WERI-Rb-1 (cell line): ENCODE results near the gene MFAP1.

Experiments used
- DNase-seq: peaks from one replicate; pipeline ENCODE4 v3.0.0-alpha.2; 2020
- H3K27ac ChIP-seq: fragments of 250-450 bp; sonication (Bioruptor Pico); 2 replicates; pipeline ENCODE4 v1.5.1; 2020; ENCODE audit warnings: mild to moderate bottlenecking, moderate library complexity
- H3K27me3 ChIP-seq: fragments of 250-450 bp; sonication (Bioruptor Pico); 2 replicates; pipeline ENCODE4 v1.5.1; 2021; ENCODE audit warnings: mild to moderate bottlenecking, low read depth, moderate library complexity; ENCODE audit not compliant: insufficient read depth, severe bottlenecking
- H3K36me3 ChIP-seq: fragments of 250-450 bp; sonication (Bioruptor Pico); 2 replicates; pipeline ENCODE4 v1.5.1; 2020; ENCODE audit warnings: mild to moderate bottlenecking, moderate library complexity
- H3K4me3 ChIP-seq: 2 replicates; pipeline ENCODE4 v1.5.1; 2011; ENCODE audit warnings: low read depth, mild to moderate bottlenecking, control low read depth, low read length
- H3K9me3 ChIP-seq: fragments of 250-450 bp; sonication (Bioruptor Pico); 2 replicates; pipeline ENCODE4 v1.5.1; 2021; ENCODE audit warnings: mild to moderate bottlenecking, moderate library complexity; ENCODE audit not compliant: severe bottlenecking
- CTCF ChIP-seq: IDR thresholded peaks from 2 replicates; pipeline ENCODE4 v1.5.1; 2011; ENCODE audit warnings: low read depth, mild to moderate bottlenecking, control low read depth, inconsistent platforms, low read length

Gene MFAP1, protein sequence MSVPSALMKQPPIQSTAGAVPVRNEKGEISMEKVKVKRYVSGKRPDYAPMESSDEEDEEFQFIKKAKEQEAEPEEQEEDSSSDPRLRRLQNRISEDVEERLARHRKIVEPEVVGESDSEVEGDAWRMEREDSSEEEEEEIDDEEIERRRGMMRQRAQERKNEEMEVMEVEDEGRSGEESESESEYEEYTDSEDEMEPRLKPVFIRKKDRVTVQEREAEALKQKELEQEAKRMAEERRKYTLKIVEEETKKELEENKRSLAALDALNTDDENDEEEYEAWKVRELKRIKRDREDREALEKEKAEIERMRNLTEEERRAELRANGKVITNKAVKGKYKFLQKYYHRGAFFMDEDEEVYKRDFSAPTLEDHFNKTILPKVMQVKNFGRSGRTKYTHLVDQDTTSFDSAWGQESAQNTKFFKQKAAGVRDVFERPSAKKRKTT

DNA sequence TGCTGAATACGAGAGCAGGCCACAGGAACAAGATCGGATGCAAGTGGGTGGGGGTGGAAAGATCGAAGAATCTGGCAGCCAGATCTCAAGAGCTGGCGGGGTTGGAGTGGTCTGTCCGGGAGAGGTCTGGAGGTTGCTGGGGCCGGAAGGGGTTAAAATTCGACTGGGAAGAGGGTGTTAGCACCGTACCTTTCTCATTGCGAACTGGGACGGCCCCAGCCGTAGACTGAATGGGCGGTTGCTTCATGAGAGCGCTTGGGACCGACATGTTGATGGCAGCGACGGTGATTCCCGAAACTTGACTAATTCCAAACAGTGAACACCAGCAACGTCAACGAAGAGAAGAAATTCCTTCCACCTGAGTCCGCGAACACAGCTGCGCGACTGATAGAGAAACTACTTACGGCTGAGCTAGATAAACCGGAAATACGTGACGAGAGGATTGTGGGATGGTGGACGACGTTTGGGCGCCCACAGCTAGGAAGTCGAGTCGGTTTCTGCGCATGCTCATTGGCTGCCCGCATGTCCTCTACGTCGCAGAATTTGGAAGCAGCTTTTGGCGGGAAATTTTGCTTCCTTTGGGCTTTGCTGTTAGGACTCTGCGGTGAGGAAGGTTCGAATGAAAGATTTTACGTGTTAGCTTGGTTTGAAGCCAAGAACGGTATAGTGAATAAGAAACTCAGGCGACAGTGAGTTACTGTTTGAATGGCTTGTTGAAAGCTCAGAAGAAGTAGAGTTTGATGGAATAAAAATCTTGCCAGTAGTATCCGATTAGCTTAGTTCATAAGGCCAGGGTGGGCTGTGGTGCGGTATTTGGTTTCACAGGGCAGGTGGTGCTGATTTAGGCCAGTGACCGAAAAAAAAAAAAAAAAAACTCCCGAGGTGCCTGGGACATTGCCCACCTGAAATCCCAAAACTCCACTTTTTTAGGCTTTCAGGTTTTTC, at the start of gene MFAP1:
MFAP1 (minus strand) TSS at position 389 of the 945 bp plus-strand sequence; CDS start at position 268, 121 bp downstream.
- H3K27ac ChIP-seq: peak within 1 kb of the TSS; percentile 78
- peaks cover 8% of the 10 kb centered on the region for H3K9me3 ChIP-seq
- no peak for TF ChIP-seq CTCF
- no peaks in the 10 kb centered on the region for H3K27me3 ChIP-seq
- DNase-seq: peak; percentile 95
- peaks cover 36% of the 10 kb centered on the region for H3K36me3 ChIP-seq
- peak within 1 kb of the TSS; percentile 99 for H3K4me3 ChIP-seq

DNA sequence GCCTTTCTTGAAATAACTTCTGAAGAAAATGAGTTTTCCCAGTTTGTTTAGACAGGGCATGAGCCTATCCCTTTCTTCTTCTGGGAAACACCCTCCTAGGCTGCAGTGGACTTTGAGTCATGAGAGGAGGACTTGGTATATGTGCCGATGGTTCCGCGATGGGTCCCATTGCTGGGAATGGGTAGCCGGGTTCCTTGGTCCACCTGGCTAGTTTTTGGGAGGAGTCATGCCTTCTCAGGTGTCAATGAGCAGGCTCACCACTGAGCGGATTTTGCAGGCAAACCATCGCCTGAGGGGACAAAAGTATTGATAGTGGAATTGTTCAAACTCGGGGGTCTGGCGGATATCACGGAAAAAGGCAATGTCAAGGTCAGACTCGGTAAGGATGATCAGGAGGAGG, 49.2 kb upstream of the MFAP1 start:
- peaks cover 73% of the 10 kb centered on the region for H3K36me3 ChIP-seq

GRCh38 chr15:43872416-43873020, 48.0 kb upstream of the MFAP1 start:
- Histone ChIP-seq H3K9me3 (no peaks in the 10 kb centered on the region), H3K36me3 (peaks cover 71% of the 10 kb centered on the region), H3K4me3 (no peak overlapping the region), H3K27me3 (no peaks in the 10 kb centered on the region), H3K27ac (no peak overlapping the region)
- peak; percentile 49 for DNase-seq
- TF ChIP-seq CTCF: peak; percentile 65

More for the DNA sequence above, 49.2 kb upstream of the MFAP1 start:
- Histone ChIP-seq H3K4me3 (no peak overlapping the region), H3K27me3 (no peaks in the 10 kb centered on the region), H3K27ac (no peak overlapping the region), H3K9me3 (no peaks in the 10 kb centered on the region)
- no peak for TF ChIP-seq CTCF
- DNase-seq: no peak

DNA sequence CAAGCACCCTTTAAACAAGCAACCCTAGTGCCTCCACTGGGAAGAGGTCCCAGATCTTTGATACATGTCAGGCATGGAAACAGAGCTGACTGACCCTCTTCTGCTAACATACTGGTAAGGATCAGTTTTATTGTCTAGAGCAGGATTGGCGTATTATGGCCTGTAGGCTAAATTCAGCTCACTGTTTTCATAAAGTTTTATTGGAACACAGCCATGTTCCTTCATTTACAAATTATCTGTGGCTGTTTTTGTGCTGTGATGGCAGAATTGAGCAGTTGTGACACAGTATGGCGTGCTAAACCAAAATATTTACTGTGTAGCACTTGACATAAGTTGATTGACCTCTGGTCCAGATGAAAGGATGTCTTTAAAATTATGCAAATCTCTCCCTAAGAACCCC, 47.3 kb upstream of the MFAP1 start:
- TF ChIP-seq CTCF: no peak
- Histone ChIP-seq H3K27ac (no peak overlapping the region), H3K4me3 (no peak overlapping the region), H3K36me3 (peaks cover 70% of the 10 kb centered on the region), H3K27me3 (no peaks in the 10 kb centered on the region), H3K9me3 (no peaks in the 10 kb centered on the region)
- DNase-seq: no peak

- H3K27me3 ChIP-seq: no peaks in the 10 kb centered on the region
- no peak overlapping the region for H3K4me3 ChIP-seq
- DNase-seq: no peak
- H3K36me3 ChIP-seq: peaks cover 75% of the 10 kb centered on the region
- H3K27ac ChIP-seq: no peak overlapping the region
- TF ChIP-seq CTCF: no peak
- H3K9me3 ChIP-seq: no peaks in the 10 kb centered on the region
Measured at GRCh38 chr15:43868406-43868805, 43.9 kb upstream of the MFAP1 start.
